Activated CD8-positive, alpha-beta memory T cell treated with anti-CD3 and anti-CD28 coated beads for 24 hours (primary cell): Measurements from ENCODE around the gene RIMS1.
"Not testable (repeated sequence)": the region's sequence is repeated elsewhere in the genome, so short reads cannot be mapped to it uniquely, and the experiment has no call there.

Experiments used
- DNase-seq: peaks from one replicate; pipeline ENCODE4 v3.0.0-alpha.2; 2020

The RIMS1 gene

DNA sequence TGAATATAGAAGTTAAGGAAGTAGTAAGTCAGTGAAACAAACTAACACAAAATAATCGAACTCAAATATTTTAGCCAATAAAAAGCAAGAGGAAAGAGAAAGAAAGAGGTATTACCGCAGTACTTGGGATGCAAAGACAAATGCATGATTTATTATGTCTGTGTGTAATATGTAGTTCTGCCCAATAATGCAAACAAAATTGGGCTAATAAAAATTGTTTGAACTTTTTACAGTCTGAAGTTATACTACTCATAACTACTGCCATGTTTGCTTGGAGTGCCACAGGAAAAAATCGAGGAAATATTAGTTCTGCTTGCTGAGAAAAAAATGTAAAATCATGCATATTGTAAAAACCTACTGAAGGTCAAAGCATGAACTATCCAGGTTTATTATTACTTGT lies 375.2 kb downstream of the RIMS1 start:
- DNase-seq = no peak

DNA sequence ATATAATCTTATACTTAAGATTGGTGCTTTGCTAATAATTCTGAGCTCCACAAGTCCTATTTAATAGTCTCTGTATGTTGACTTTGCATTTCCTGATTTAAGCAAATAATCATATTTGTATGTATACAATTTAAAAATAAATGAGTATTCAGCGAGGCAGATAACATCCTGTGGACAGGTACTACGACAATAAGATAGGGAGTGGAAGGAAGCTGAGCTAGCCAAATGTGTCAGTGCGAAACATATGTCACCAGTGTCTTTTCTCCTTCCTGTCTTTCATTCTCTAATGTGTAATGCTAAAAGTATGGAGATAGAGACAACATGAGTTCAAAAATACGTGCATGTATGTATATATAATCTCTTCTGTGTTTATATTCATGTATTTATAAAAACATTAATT lies 375.9 kb downstream of the RIMS1 start:
- DNase-seq = no peak

DNA sequence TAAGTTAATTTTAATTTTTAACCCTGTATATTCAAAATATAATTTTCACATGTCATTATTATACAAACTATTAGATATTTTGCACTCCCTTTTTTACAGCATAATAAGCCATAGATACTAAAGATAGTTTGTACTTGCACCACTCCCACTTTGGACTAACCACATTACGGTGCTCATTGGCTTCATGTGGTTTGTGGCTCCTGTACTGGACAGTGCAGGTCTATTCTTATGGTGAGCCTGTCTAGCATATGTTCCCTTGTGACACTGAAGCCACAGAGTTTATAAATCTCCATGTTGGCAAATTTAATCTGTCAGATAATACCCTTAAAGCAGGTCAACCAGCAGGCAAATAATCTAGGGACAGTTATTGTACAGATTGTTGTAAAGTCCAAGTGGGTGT lies 381.1 kb downstream of the RIMS1 start:
- DNase-seq = no peak

DNA sequence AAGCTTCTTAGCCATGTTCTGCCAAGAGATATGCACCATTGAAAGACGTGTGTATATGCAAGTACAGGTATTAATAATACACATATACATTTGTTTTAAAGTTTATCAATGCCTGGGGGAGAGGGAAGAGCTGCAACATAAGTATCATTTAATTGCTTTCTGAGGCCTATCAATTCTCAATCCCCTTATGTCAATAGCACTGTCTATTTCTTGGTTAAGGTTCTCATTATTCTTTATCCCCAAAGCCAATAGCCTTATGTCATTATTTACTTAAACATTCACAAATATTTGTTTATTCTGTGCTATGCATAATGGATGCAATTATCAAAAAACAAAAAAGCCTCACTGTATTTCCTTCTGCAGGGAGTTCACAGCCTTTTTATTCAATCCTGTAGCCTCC lies 385.2 kb downstream of the RIMS1 start:
- DNase-seq = no peak

DNA sequence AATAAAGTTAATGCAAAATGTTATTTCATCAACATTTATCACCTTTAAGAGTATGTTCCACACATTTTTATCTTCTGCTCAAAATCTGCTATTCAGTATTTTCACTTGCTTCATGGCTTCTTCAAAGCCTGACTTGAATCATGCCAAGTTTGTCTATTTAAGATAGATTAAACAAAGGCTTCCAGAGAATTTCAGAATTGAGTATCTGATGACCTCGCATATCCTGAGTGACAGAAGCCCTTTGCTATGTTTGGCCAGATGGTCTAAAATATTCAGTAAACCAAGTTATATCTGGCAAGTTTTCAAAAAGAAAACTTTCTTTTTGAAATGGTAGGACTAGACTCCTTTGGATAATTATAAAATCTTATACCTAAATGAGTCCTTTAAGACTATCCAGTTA lies 386.6 kb downstream of the RIMS1 start:
- no peak for DNase-seq

DNA sequence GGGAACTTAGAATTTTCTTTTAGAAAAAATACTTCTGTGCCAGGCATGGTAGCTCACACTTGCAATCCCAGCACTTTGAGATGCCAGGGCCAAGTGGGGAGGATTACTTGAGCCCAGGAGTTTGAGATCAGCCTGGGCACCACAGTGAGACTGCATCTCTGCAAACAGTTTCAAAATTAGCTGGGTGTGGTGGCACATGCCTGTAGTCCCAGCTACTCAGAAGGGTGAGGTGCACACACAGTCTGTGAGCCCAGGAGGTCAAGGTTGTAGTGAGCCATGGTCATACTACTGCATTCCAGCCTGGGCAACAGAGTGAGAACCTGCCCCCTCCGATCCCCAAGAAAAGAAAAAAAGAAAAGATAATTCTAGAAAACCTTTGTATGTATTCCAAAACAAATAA lies 389.5 kb downstream of the RIMS1 start:
- no peak for DNase-seq

DNA sequence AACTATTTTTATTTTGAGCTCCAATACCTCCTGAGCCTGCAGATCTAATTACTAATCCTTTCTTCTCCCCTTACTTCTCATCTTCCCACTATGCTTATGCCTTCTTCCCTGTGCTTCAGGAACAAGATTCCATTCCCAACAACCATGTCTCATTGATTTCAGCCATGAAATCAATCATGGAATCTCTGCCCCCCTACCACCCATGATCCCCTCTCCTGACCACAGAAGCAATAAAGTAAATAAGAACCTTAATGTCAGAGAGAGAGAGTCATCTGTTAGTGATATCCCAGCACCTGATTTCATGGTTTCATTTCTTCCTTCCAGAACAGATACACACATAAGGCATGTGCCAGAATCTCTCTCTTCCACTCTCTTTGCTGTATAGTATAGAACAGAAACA lies 395.9 kb downstream of the RIMS1 start:
- no peak for DNase-seq

DNA sequence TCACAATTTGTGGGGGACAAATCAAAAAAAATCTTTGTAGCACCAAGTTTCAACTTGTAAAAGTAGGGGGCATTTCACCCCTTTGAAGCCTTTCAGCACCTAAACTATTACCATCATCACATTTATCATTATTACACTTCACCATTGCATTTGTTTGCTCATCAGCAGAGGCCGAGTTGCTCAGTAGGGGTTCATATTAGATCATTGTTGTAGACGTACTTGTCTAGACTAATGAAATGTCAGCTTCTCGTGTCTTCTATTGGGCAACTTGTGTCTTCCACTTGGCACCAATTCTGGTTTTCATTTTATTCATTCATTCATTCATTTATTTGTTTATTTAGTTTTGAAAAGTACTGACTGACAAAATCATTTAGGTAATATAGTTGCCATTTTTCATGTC lies 397.2 kb downstream of the RIMS1 start:
- DNase-seq = no peak

DNA sequence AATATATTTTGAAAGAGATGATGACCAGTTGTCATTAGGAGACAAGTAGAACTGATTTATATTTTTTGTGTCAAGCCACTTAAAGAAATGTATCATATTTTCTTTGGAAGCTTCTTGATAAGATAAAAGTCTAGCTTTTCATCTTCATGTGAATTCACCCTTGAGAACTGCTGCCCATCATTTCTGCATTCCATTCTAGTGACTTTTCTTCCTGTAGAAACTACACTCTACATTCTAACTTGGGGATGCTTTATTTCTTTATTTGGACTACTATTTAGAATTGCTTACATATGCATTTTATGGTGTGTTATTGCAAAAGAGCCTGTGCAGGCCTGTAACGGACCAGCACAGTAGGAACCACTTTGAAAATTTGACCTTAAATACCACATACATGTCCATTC lies 400.6 kb downstream of the RIMS1 start:
- DNase-seq = no peak

DNA sequence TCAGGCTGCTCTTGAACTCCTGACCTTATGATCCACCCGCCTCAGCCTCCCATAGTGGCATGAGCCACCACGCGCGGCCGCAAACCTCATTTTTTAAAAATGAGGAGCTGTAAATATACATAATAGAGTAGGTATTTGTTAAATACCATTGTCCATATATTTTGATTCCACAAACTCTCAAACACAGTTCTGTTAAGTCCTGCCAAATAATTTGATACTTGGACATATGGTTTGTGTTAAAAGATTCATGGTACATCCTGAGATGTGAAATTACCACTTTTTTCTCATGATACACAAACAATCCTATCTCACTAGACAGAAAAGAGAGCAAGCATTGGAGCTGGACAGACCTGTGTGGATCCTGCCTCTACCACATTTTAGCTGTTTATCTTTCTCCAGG lies 401.5 kb downstream of the RIMS1 start:
- no peak for DNase-seq

DNA sequence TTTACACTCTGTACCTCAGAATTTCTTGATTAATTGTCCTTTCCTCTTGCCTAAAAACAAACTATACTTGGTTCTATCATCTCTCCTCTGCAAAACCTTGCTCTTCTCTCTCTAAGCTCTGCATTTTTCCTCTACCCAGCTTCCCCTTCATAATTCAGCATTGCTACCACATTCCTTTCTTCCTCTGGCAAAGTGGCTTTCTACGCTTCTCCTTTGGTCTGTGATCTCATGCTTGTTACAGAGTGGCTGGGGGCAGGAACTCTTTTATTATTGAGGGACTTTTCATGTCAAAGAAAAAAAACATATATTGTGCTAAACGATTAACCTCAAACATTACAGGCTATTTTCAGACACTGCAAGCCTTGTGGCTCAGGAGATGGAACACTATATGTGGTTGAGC lies 402.2 kb downstream of the RIMS1 start:
- no peak for DNase-seq

DNA sequence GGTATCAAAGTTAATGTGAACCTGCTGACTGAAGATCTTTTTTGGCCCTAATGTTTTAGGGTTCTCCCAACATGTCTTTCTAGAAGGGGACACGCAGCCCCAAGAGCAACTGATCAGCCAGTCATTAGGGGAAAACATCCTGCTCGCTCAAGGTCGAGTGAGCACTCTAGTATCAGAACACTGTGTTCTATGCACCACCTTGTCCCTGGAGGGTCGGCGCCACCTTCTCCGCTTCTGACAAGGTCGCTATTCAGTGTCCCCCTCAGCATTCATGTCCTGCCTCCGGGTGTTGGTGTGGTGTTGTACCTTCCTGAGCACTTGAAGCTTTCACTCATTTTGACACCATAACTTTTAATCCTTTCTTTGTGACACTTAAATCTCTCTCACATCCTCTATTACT lies 404.3 kb downstream of the RIMS1 start:
- DNase-seq = no peak

DNA sequence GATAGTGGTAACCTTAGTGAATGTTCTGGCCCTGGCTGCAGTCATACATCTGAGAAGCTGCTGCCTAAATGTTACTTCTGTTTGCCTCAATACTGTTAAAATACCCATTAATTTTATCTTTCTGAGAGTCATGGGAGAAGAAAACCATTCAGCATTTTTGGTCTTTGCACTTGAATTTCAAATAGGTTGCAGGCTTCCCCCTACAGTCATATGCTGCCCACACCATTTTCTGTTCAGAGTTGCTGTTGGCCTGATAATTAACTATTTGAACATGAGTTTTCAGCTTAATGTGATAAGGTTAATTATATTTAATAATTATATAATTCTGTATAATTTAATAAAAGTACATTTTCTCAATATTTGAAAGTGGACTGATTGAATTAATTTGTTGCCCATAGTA lies 410.0 kb downstream of the RIMS1 start:
- no peak for DNase-seq

DNA sequence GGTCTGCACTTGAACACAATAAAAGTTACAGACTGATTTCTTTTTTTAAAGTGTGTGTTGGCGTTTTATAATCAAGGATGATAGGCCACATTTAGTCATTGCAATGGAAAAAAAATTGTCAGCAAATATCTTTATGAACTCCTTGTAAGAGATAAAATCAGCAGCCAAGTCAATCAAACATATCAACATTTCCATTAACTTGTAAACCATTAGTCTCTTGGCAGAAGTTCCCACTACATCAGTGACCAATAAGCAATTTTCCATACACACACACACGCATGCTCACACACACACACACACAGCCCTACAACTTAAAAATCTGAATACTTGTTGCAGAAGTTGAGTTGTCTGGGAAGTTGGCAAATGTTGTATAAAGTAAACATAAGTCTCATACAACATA lies 419.6 kb downstream of the RIMS1 start:
- no peak for DNase-seq

DNA sequence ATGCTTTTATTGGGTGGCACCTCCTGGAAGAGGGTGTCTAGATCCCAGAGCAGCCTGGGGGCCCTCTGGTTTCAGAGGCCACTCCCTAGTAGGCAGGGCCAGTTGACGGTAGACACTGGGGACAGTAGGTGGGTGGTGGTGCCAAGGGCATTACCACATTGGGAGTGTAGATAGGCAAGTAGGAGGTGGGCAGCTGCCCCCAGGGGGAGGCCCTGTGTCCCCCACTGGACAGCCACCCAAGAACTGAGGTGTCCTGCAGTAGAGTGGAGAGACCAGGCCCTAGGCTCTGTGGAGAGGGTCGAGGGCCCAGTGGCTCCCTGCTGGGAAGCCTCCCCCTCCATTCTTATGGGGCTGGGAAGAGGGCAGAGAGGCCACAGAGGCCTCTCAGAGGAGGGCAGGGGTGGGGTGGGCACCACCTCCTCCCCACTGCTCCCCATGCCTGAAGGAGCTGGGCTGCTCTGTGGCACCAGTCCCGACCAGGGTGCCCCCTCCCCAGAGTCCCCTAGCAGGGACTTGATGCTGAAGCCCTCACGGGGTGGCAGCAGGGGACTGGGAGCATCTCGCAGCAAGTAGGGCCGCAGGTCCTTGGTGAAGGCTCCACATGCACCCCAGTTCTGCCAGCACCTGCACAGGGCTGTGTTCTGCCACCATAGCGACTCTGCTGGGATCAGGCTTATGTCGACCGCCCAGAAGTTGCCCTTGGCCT lies 430.5 kb downstream of the RIMS1 start:
- DNase-seq = no peak

DNA sequence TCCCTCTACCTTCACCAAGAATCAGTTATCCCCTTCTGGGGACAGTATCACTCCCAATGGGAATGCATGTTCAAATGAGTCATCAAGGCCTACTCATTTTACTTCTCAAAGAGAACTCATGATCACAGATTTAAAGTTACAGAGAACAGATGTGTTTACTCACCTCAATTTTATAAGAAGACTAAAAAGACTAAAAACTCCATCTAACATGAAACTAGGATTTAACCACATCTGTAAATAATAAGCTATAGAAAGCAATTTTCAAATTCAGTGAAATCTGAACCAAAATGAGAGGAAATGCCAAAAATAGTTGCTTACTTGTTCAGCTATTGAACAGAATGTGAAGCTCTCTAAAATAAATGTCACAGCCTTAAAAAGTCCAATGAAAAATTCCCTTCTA lies 435.4 kb downstream of the RIMS1 start:
- no peak for DNase-seq

DNA sequence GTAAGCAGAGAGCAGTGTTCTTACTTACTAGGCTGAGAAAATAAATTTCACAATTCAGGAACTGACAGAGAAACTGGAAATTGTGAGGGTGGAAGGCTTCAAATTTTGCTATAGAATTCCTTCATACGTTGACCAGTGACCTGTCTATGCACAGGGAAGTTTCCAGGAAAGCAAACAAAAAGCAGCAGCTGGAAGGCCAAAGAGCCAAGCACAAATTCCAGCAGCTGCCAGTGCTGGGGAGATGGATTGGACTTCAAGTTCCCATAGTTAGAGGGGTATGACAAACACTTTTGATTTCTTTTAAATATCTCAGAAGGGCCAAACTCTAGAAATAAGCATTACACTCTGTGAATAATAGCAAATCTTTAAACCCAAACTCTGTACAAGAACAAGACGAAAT lies 436.4 kb downstream of the RIMS1 start:
- DNase-seq = no peak

DNA sequence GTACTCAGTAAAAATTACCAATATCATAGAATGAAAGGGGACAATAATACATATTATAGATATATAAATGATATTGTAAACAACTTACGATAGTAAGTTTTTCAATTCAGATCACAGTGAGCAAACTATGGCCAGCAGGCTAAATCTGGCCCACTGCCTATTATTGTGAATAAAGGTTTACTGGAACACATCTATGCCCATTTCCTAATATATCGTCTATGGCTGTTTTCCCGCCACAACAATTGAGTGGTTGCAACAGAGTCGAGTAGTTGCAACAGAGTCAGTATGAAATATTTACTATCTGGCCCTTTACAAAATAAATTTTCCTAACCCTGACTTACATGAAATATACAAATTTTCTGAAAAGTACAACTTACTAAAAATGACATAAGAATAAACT lies 438.2 kb downstream of the RIMS1 start:
- DNase-seq = no peak

DNA sequence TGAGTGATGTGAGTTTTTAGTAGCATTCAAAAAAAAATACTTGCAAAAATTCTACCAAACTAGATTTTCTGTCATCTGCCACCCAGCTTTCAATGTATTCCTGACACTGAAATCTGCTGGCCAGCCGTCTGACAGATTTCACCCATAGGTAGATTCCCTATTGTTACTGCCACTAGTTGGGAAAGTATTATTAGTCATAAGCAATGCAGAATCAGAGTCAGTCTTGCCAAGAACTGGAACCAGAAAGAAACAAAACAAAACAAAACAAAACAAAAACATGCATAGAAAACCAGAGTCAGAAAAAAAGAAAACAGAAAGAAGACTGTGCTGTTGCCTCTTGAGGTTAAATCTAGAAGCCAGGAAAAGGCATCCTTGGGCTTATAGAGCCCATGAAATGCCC lies 442.4 kb downstream of the RIMS1 start:
- no peak for DNase-seq

DNA sequence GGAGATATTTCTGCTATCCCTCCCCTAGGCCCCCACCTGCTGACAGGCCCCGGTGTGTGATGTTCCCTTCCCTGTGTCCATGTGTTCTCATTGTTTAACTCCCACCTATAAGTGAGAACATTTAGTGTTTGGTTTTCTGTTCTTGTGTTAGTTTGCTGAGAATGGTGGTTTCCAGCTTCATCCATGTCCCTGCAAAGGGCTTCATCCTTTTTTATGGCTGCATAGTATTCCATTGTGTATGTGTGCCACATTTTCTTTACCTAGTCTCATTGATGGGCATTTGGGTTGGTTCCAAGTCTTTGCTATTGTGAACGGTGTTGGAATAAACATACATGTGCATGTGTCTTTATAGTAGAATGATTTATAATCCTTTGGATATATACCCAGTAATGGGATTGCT lies 448.9 kb downstream of the RIMS1 start:
- not testable (repeated sequence) for DNase-seq

DNA sequence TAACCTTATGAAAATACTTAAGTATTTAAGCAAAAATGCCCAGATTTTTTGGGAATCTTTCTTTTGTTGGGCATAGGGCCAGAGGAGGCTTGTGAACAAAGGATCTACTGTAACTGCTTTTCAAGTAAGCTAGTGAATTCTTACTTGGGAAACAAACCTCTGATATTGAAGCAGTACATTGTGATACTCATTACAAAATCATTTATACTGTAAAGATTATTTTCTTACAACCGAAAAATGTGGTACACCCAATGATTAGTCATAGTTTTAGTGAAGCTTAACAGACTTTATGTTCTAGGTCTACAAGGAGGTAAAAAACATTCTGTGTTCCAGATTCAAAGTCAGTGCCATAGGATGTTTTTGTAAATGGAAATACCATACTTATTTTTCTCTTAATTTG lies 462.6 kb downstream of the RIMS1 start:
- DNase-seq = no peak

DNA sequence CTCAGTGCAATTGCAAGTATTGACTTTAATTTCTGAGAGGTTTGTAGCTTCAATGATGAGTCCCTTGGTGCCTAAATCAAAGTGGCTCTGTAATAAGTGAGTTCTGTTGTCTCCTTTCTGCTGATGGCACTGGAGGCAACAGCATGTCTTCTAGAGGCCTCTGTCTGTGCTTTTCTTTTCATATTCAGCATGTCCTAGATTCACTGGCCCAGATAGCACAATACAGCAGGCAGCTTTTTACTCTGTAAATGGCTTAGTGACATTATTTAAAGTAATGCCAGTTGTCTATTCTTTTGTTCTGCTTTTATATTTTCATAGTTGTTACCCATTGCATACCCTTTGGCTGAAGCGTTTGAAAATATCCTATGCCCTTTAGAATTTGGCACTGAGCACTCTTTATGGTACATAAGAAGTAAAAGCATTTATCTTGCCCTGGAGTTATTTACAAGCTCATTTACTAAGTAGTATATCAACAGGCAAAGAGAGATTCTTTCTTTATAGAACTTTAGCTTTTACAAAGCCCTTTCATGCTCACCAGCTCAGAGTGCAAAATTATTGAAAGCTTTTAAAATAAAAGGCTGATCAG lies 464.0 kb downstream of the RIMS1 start:
- DNase-seq = no peak

DNA sequence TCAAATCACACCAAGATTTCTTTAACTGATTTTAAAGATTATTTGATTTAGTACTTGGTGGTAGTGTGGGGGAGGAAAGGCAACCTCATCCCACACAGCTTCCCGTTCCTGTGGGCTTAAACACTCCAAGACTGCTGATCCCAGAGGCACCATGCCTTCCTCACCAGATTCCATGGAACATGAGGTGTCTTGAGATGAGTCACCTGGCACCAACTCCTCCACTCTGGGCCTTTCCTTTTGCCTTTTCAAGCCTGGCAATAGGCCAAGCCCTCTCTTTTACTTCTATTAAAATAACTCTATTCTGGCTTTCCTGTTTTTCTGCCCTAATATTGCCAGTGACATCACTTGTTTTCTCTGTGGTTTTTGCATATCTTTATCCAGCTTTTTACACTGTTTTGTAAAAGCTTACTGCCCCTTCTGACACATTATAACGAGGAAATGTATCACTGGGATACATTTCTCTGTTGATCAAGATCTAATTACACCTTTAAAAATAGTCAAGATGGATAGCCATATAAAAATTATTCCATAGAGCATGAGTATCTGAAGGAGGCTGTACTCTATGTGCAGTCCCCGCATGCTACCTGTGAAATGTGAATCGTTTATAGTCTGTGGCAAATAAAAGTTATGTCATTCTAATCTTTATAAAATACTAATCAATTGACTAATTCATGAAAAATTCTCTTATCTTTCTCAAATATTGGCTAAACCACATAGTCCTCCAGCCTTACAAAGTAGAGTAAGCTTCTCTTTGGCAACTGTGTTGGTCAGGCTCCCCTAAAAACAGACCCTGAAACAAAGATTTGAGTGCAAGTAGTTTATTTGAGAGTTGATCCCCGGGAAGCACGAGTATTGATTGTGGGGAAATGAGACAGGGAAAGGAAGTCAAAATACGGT lies 477.7 kb downstream of the RIMS1 start:
- no peak for DNase-seq

DNA sequence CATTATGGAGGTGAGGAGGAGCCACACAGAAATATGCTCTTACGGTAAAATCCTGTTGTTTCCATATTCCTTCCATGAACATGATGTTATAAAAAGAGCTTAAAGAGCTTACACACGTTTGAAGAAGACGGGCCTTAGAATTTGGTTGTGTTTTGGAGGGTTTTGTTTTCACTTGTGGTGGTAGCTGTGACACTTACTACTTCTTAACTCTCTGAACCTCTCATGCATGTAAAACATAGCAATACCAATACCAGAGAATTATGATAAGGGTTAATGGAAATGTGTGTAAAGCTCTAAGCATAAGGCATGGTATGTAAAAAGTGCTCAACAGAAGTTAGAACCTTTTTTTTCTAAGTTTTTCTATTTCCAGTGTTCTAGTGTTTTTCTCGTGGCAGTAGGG lies 479.4 kb downstream of the RIMS1 start:
- no peak for DNase-seq
